ENCODE data around the gene AGMO.
"Not testable (repeated sequence)": the region's sequence is repeated elsewhere in the genome, so short reads cannot be mapped to it uniquely, and the experiment has no call there.

- not testable (repeated sequence) for TF ChIP-seq CTCF (IDR thresholded peaks at IDR 0.05; ENCODE audit: insufficient read depth, low read length, poor library complexity, severe bottlenecking); EZH2phosphoT487 (conservative IDR thresholded peaks at IDR 0.05; ENCODE audit: low read length)
These were observed 14.5 kb downstream of the AGMO start for GRCh38 chr7:15547320-15547719.

All from SU-DHL-6 (cell line).